Activated T-helper 2 cell treated with anti-CD3 and anti-CD28 coated beads, Interferon-gamma antibody, Interleukin-2, Interleukin-4, amounts not matched to agents 10 μg/mL and 5 μg/mL and 100 μg/mL, durations not matched to agents 14 hours and 24 hours and 36 hours (primary cell): Measurements from ENCODE around the gene COL1A2. TPM values are rescaled to one million over a fixed set of nuclear protein-coding genes. Genes with fewer than 3 reads are reported as not detected.

Source experiments
- total RNA-seq: library from RNA; stranded (reverse); gene quantifications from 2 replicates; pipeline ENCODE4 v1.2.3, GENCODE V29; 2022

Gene COL1A2
- total RNA-seq, 1 donor from 2014 or later: 1.4 TPM

Other genes with a start within 250 kb of the COL1A2 start
- 17.7 and 21.3 TPM in 2 replicates for gene CASD1, start 114.9 kb downstream of the COL1A2 start, total RNA-seq